Peyer's patch (tissue), 4 donors: ENCODE data around the gene UBE4B.

ENCODE experiments used
- CTCF ChIP-seq, 6 experiments: fragments of 450-650 bp in 4 of 6; fragments of 200-600 bp in 2 of 6; sonication (generic) in 1 of 6; IDR thresholded peaks; one replicate each; pipeline ENCODE4 v1.5.1; 2017 to 2019; ENCODE audit warnings: antibody characterized with exemption in 6 of 6, mild to moderate bottlenecking in 3 of 6, moderate library complexity in 1 of 6
- POLR2A ChIP-seq, 2 donors: fragments of 450-650 bp; IDR thresholded peaks; one replicate each; pipeline ENCODE4 v1.5.1; 2017; ENCODE audit warnings: antibody characterized with exemption in 2 of 2, mild to moderate bottlenecking in 2 of 2, moderate library complexity in 2 of 2

GRCh38 chr1:10061276-10061675, 28.5 kb downstream of the UBE4B start:
- TF ChIP-seq POLR2A (IDR thresholded peaks at IDR 0.05) (no peak), CTCF (IDR thresholded peaks at IDR 0.05) (no peak)
